ENCODE data around the gene UPK3B. TPM values are rescaled to one million over a fixed set of nuclear protein-coding genes. Genes with fewer than 3 reads are reported as not detected.

UPK3B gene
- total and polyA plus RNA-seq, 9 of the 15 experiments (the other 6 are each of a cell fraction or from before 2014, with no cell fraction given), result not detected

DNA sequence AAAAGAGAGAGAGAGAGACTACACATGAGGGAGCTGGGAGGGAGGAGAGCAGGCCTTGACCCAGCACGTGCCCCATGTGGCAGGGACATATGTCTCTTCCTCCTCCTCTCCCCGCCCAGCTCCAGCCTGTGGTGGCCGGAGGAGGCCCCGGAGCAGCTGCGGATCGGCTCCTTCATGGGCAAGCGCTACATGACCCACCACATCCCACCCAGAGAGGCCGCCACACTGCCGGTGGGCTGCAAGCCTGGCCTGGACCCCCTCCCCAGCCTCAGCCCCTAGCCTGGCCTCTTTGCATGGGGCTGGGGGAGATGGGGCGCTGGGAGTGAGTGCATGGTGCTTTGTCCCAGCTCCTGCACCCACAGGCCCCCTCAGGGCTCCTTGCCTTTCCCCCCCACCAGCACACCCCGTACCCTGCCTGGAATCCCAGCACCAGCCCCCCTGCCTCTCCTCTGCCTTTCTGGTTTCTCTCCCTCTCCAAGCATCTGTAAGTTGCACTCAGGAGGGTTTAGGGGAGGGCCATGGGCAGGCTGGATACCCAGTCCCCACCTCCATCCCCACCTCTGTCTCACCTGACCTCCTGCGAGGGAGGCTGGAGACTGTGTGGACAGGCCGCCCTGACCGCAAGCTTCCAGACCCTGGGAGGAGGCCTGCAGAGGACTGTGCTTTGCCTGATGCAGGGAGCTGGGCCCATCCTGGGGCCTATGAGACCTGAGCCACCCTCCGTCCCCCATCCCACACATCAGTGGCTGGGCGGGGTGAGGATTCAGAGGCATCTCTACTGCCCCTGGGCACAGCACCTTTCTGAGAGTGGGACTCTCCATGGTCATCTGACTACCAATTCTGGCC, 4.8 kb downstream of the UPK3B start (continued):
- TF ChIP-seq, protein P1, sequence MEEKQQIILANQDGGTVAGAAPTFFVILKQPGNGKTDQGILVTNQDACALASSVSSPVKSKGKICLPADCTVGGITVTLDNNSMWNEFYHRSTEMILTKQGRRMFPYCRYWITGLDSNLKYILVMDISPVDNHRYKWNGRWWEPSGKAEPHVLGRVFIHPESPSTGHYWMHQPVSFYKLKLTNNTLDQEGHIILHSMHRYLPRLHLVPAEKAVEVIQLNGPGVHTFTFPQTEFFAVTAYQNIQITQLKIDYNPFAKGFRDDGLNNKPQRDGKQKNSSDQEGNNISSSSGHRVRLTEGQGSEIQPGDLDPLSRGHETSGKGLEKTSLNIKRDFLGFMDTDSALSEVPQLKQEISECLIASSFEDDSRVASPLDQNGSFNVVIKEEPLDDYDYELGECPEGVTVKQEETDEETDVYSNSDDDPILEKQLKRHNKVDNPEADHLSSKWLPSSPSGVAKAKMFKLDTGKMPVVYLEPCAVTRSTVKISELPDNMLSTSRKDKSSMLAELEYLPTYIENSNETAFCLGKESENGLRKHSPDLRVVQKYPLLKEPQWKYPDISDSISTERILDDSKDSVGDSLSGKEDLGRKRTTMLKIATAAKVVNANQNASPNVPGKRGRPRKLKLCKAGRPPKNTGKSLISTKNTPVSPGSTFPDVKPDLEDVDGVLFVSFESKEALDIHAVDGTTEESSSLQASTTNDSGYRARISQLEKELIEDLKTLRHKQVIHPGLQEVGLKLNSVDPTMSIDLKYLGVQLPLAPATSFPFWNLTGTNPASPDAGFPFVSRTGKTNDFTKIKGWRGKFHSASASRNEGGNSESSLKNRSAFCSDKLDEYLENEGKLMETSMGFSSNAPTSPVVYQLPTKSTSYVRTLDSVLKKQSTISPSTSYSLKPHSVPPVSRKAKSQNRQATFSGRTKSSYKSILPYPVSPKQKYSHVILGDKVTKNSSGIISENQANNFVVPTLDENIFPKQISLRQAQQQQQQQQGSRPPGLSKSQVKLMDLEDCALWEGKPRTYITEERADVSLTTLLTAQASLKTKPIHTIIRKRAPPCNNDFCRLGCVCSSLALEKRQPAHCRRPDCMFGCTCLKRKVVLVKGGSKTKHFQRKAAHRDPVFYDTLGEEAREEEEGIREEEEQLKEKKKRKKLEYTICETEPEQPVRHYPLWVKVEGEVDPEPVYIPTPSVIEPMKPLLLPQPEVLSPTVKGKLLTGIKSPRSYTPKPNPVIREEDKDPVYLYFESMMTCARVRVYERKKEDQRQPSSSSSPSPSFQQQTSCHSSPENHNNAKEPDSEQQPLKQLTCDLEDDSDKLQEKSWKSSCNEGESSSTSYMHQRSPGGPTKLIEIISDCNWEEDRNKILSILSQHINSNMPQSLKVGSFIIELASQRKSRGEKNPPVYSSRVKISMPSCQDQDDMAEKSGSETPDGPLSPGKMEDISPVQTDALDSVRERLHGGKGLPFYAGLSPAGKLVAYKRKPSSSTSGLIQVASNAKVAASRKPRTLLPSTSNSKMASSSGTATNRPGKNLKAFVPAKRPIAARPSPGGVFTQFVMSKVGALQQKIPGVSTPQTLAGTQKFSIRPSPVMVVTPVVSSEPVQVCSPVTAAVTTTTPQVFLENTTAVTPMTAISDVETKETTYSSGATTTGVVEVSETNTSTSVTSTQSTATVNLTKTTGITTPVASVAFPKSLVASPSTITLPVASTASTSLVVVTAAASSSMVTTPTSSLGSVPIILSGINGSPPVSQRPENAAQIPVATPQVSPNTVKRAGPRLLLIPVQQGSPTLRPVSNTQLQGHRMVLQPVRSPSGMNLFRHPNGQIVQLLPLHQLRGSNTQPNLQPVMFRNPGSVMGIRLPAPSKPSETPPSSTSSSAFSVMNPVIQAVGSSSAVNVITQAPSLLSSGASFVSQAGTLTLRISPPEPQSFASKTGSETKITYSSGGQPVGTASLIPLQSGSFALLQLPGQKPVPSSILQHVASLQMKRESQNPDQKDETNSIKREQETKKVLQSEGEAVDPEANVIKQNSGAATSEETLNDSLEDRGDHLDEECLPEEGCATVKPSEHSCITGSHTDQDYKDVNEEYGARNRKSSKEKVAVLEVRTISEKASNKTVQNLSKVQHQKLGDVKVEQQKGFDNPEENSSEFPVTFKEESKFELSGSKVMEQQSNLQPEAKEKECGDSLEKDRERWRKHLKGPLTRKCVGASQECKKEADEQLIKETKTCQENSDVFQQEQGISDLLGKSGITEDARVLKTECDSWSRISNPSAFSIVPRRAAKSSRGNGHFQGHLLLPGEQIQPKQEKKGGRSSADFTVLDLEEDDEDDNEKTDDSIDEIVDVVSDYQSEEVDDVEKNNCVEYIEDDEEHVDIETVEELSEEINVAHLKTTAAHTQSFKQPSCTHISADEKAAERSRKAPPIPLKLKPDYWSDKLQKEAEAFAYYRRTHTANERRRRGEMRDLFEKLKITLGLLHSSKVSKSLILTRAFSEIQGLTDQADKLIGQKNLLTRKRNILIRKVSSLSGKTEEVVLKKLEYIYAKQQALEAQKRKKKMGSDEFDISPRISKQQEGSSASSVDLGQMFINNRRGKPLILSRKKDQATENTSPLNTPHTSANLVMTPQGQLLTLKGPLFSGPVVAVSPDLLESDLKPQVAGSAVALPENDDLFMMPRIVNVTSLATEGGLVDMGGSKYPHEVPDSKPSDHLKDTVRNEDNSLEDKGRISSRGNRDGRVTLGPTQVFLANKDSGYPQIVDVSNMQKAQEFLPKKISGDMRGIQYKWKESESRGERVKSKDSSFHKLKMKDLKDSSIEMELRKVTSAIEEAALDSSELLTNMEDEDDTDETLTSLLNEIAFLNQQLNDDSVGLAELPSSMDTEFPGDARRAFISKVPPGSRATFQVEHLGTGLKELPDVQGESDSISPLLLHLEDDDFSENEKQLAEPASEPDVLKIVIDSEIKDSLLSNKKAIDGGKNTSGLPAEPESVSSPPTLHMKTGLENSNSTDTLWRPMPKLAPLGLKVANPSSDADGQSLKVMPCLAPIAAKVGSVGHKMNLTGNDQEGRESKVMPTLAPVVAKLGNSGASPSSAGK (IDR thresholded peaks at IDR 0.05), result 0 out of 2 replicates have a peak, but pooled peaks have one; percentile 17

Data from K562 (cell line).